Measurements from ENCODE around the gene CRB1.

GRCh38 chr1:197304638-197305200 is 36.7 kb downstream of the CRB1 start:
- TF ChIP-seq CTCF (IDR thresholded peaks at IDR 0.05; ENCODE audit: low read length): no peak
- no peak for TF ChIP-seq EZH2 (IDR thresholded peaks at IDR 0.05; ENCODE audit: borderline replicate concordance, low read length)

Data from OCI-LY1 (cell line).